ENCODE results near the gene FRMPD2. TPM values are rescaled to one million over a fixed set of nuclear protein-coding genes. Genes with fewer than 3 reads are reported as not detected.

The FRMPD2 gene
- total and polyA plus RNA-seq, 2 of the 4 experiments (the other 2 are of a cell fraction): 0.18 TPM; not detected in 1

- Histone ChIP-seq H3K9ac (ENCODE audit: low read depth, low read length) (no peak overlapping the region), H2BK20ac (ENCODE audit: low read depth, low read length) (no peak overlapping the region), H2BK5ac (ENCODE audit: low read depth, low read length, poor library complexity, severe bottlenecking) (no peak overlapping the region), H2BK15ac (ENCODE audit: low read depth, low read length) (no peak overlapping the region), H2AK5ac (ENCODE audit: low read depth, low read length) (no peak overlapping the region), H4K20me1 (ENCODE audit: insufficient read depth, low read length) (no peaks in the 10 kb centered on the region), H3K4me2 (ENCODE audit: low read depth, low read length) (no peak overlapping the region), H3K9me3 (ENCODE audit: control insufficient read depth, insufficient read depth, low read length) (no peaks in the 10 kb centered on the region), H3K23ac (ENCODE audit: low read depth, low read length) (no peak overlapping the region), H4K8ac (ENCODE audit: low read depth in 2 of 2, low read length in 2 of 2) (no peak overlapping the region), H2AK9ac (replicated peaks; ENCODE audit: low read depth, low read length, poor library complexity) (no peak overlapping the region), H3K79me1 (ENCODE audit: low read depth in 1 of 2, low read length in 2 of 2) (no peaks in the 10 kb centered on the region), H3K36me3 (ENCODE audit: control insufficient read depth, insufficient read depth, low read length) (no peaks in the 10 kb centered on the region), H4K5ac (ENCODE audit: low read depth, low read length) (no peak overlapping the region), H3K27ac (ENCODE audit: insufficient read depth, low read length) (no peak overlapping the region), H3K9me1 (ENCODE audit: insufficient read depth, low read length) (no peaks in the 10 kb centered on the region), H4K91ac (ENCODE audit: insufficient read depth, low read depth, low read length) (no peak overlapping the region), H2BK120ac (ENCODE audit: low read depth, low read length) (no peak overlapping the region), H3K56ac (ENCODE audit: extremely low read depth, insufficient read depth, low read length) (no peak overlapping the region), H3K27me3 (ENCODE audit: control insufficient read depth, insufficient read depth, low read length) (peaks cover 13% of the 10 kb centered on the region), H3K18ac (ENCODE audit: low read depth, low read length) (no peak overlapping the region), H3K4ac (ENCODE audit: low read depth, low read length) (no peak overlapping the region), H3K14ac (replicated peaks; ENCODE audit: low read depth, low read length) (no peak overlapping the region), H2AFZ (replicated peaks; ENCODE audit: low read length, poor library complexity) (no peak overlapping the region), H3K4me1 (ENCODE audit: control insufficient read depth, insufficient read depth, low read length) (no peaks in the 10 kb centered on the region), H3K4me3 (ENCODE audit: insufficient read depth, low read depth, low read length) (no peak overlapping the region)
- no CpG with 5 or more reads among the region's 4 CpGs for WGBS, 2 experiments (ENCODE audit: extremely low coverage in 2 of 2, insufficient read length in 1 of 2)
- ChIA-PET CTCF (no interaction called here), POLR2A (ENCODE audit: unreplicated experiment) (no interaction called here)
- in situ Hi-C loops (cut with MboI; ENCODE audit: low sequenced_read_pairs) (loop anchor here (25.0 kb wide), 1 partner anchor 306 kb away; no protein-coding TSS in a partner anchor), intact Hi-C loops (cut with micrococcal nuclease) (no loop called here), dilution Hi-C loops (cut with HindIII; ENCODE audit: low sequenced_read_pairs, unreplicated experiment) (no loop called here)
- TF ChIP-seq CEBPB (IDR thresholded peaks at IDR 0.05; ENCODE audit: low read depth, low read length) (no peak), BHLHE40 (IDR thresholded peaks at IDR 0.05; ENCODE audit: low read depth, low read length) (no peak), MAZ (IDR thresholded peaks at IDR 0.05; ENCODE audit: borderline replicate concordance, low read depth, low read length) (no peak), RAD21 (IDR thresholded peaks at IDR 0.05; ENCODE audit: low read length) (no peak), NFE2L2 (IDR thresholded peaks at IDR 0.05; ENCODE audit: low read depth, low read length) (no peak), FOS (IDR thresholded peaks at IDR 0.05; ENCODE audit: low read depth, low read length) (no peak), USF2 (IDR thresholded peaks at IDR 0.05; ENCODE audit: low read depth, low read length) (no peak), CHD1 (IDR thresholded peaks at IDR 0.05; ENCODE audit: low read depth, low read length) (no peak), RFX5 (IDR thresholded peaks at IDR 0.05; ENCODE audit: low read depth, low read length) (no peak), ELK1 (IDR thresholded peaks at IDR 0.05; ENCODE audit: borderline replicate concordance, low read depth, low read length) (no peak), CTCF (conservative IDR thresholded peaks at IDR 0.05; ENCODE audit: low read depth, low read length) (no peak), SMC3 (IDR thresholded peaks at IDR 0.05; ENCODE audit: low read depth, low read length) (no peak), RCOR1 (IDR thresholded peaks at IDR 0.05; ENCODE audit: insufficient replicate concordance, low read length) (no peak), POLR2A (IDR thresholded peaks at IDR 0.05; ENCODE audit: low read depth, low read length) (no peak), MXI1 (IDR thresholded peaks at IDR 0.05; ENCODE audit: borderline replicate concordance, low read depth, low read length) (no peak), MAFK (IDR thresholded peaks at IDR 0.05; ENCODE audit: low read depth, low read length) (no peak)
- BruUV-seq (replicated peaks): no TSS peak
- DNase-seq (no peak), ATAC-seq (ENCODE audit: low read depth) (no peak)
Observed at GRCh38 chr10:48205918-48206317, 68.6 kb downstream of the FRMPD2 start.
